ENCODE results near the gene JSRP1. TPM values are rescaled to one million over a fixed set of nuclear protein-coding genes. Genes with fewer than 3 reads are reported as not detected.
A peak's percentile ranks its signal among the peaks of the same experiment; 100 is the strongest.

Gene JSRP1
- 0.76 and 0.88 TPM in 2 replicates for polyA plus RNA-seq (2012; rRNA removed)
- polyA plus RNA-seq (2012; cell fraction: cytosol; rRNA removed): 0.58 and 0.66 TPM in 2 replicates
- 0.75 and 1.8 TPM in 2 replicates for polyA plus RNA-seq (2012; cell fraction: nucleus; rRNA removed)

GRCh38 chr19:2255982-2256685, at the start of gene JSRP1:
Gene JSRP1, minus strand, starts transcription at chr19:2256417. Its CDS starts 1,103 bp downstream, at chr19:2255314.
- peak; percentile 63 for TF ChIP-seq RFX5 (IDR thresholded peaks at IDR 0.05; ENCODE audit: low read length)
- no peak for TF ChIP-seq POLR2AphosphoS5 (IDR thresholded peaks at IDR 0.05; ENCODE audit: low read depth, low read length)
- no peak for TF ChIP-seq YY1 (IDR thresholded peaks at IDR 0.05; ENCODE audit: low read depth)
- no peaks in the 10 kb centered on the region for H3K79me2 ChIP-seq (ENCODE audit: insufficient read depth)
- DNase-seq: peak; percentile 94
- H3K36me3 ChIP-seq (replicated peaks in 1 of 2; ENCODE audit: control insufficient read depth in 1 of 2, insufficient read depth in 2 of 2, low read length in 1 of 2): peaks cover 0 to 3% of the 10 kb centered on the region in 2 experiments
- H3K9ac ChIP-seq: no peak within 1 kb of the TSS
- no peaks in the 10 kb centered on the region for H4K20me1 ChIP-seq (ENCODE audit: insufficient read depth)
- H2AFZ ChIP-seq (ENCODE audit: low read depth): no peak within 1 kb of the TSS
- peaks cover 0 to 17% of the 10 kb centered on the region in 2 experiments; a peak in 1 of 4 replicates for H3K4me1 ChIP-seq (ENCODE audit: control insufficient read depth in 1 of 2, insufficient read depth in 2 of 2, low read depth in 1 of 2, low read length in 1 of 2)
- ChIA-PET POLR2A (interaction anchor here (1.2 to 4.2 kb wide), 3 partner anchors 12 to 19 kb away, joined by 3 to 33 read pairs (median 4); no protein-coding TSS in a partner anchor), CTCF (interaction anchor here (1.3 to 4.0 kb wide), 6 partner anchors 10 to 60 kb away, joined by 5 to 16 read pairs (median 8); partner anchors contain the start of gene PLEKHJ1)
- no peaks in the 10 kb centered on the region for H3K9me2 ChIP-seq
- H3K4me2 ChIP-seq: no peak within 1 kb of the TSS
- no peaks in the 10 kb centered on the region for H3K9me3 ChIP-seq
- peak within 1 kb of the TSS in 1 of 2 experiments; percentile 70; a peak in 1 of 4 replicates for H3K27ac ChIP-seq (ENCODE audit: low read depth in 2 of 2, low read length in 1 of 2)
- H3K4me3 ChIP-seq (ENCODE audit: low read depth in 2 of 2, low read length in 1 of 2): peak within 1 kb of the TSS in 1 of 2 experiments; percentile 25; a peak in 1 of 4 replicates
- no peaks in the 10 kb centered on the region for H3K27me3 ChIP-seq (ENCODE audit: insufficient read depth)
- peaks cover 7% of the 10 kb centered on the region for H3F3A ChIP-seq (replicated peaks; ENCODE audit: insufficient read depth)
- WGBS (ENCODE audit: low lambda C conversion rate): 46% methylated on average over 8 of the region's 24 CpGs

GRCh38 chr19:2305452-2306280, 49.4 kb upstream of the JSRP1 start:
- no peak overlapping the region for H3K27ac ChIP-seq (ENCODE audit: low read depth in 2 of 2, low read length in 1 of 2)
- H3F3A ChIP-seq (replicated peaks; ENCODE audit: insufficient read depth): peaks cover 6% of the 10 kb centered on the region
- no peak overlapping the region for H2AFZ ChIP-seq (ENCODE audit: low read depth)
- peaks cover 0 to 16% of the 10 kb centered on the region in 2 experiments; a peak in 1 of 4 replicates for H3K4me1 ChIP-seq (ENCODE audit: control insufficient read depth in 1 of 2, insufficient read depth in 2 of 2, low read depth in 1 of 2, low read length in 1 of 2)
- H3K9me3 ChIP-seq: no peaks in the 10 kb centered on the region
- DNase-seq: no peak
- H3K27me3 ChIP-seq (ENCODE audit: insufficient read depth): no peaks in the 10 kb centered on the region; the same call in 1 of the 2 replicates
- no peaks in the 10 kb centered on the region for H3K36me3 ChIP-seq (replicated peaks in 1 of 2; ENCODE audit: control insufficient read depth in 1 of 2, insufficient read depth in 2 of 2, low read length in 1 of 2)
- 82% methylated on average over 17 of the region's 19 CpGs for WGBS (ENCODE audit: low lambda C conversion rate)
- no peak for TF ChIP-seq EZH2phosphoT487 (IDR thresholded peaks at IDR 0.05; ENCODE audit: borderline replicate concordance, low read depth)
- TF ChIP-seq REST (IDR thresholded peaks at IDR 0.05; ENCODE audit: low read depth, low read length): no peak
- no peak for TF ChIP-seq PBX3 (IDR thresholded peaks at IDR 0.05)
- no peak for TF ChIP-seq RXRA (IDR thresholded peaks at IDR 0.05; ENCODE audit: borderline replicate concordance, low read depth)
- TF ChIP-seq POLR2AphosphoS5 (IDR thresholded peaks at IDR 0.05; ENCODE audit: low read depth, low read length): no peak
- TF ChIP-seq CTCF (IDR thresholded peaks at IDR 0.05): no peak
- no peak for TF ChIP-seq MEF2A (IDR thresholded peaks at IDR 0.05; ENCODE audit: borderline replicate concordance, low read depth)
- TF ChIP-seq TAF1 (IDR thresholded peaks at IDR 0.05; ENCODE audit: borderline replicate concordance, low read depth, low read length): no peak
- TF ChIP-seq NFIC (IDR thresholded peaks at IDR 0.05; ENCODE audit: borderline replicate concordance): no peak
- CTCF ChIA-PET: interaction anchor here (0.9 to 3.7 kb wide), 6 partner anchors 10 to 149 kb away, joined by 3 to 19 read pairs (median 4); partner anchors contain the start of gene PLEKHJ1
- no peak overlapping the region for H3K9ac ChIP-seq
- no peaks in the 10 kb centered on the region for H4K20me1 ChIP-seq (ENCODE audit: insufficient read depth)
- no peaks in the 10 kb centered on the region for H3K9me2 ChIP-seq
- POLR2A ChIA-PET: interaction anchor here (1.2 to 1.3 kb wide), 2 partner anchors 10 to 11 kb away, joined by 3 to 4 read pairs; no protein-coding TSS in a partner anchor
- H3K4me3 ChIP-seq (ENCODE audit: low read depth in 2 of 2, low read length in 1 of 2): no peak overlapping the region
- H3K4me2 ChIP-seq: no peak overlapping the region
- H3K79me2 ChIP-seq (ENCODE audit: insufficient read depth): no peaks in the 10 kb centered on the region
